Activated naive CD8-positive, alpha-beta T cell treated with anti-CD3 and anti-CD28 coated beads, Interleukin-2, amount 50 U/mL, for 24 hours (primary cell): ENCODE results near the gene LGR6.

Experiments
- ATAC-seq: fragments of 150-1000 bp; cut with Tn5 transposase; one replicate; pipeline ENCODE4 v1.10.0; 2021
- DNase-seq: peaks from one replicate; pipeline ENCODE4 v3.0.0; 2021
- H3K27ac Mint-ChIP-seq: one replicate; pipeline ENCODE4 v1.8.0; 2021; ENCODE audit warnings: mild to moderate bottlenecking, mixed read lengths
- H3K27me3 Mint-ChIP-seq: one replicate; pipeline ENCODE4 v1.8.0; 2021; ENCODE audit warnings: mixed read lengths
- H3K36me3 Mint-ChIP-seq: one replicate; pipeline ENCODE4 v1.8.0; 2021; ENCODE audit warnings: low read depth, mixed read lengths
- H3K4me1 Mint-ChIP-seq: one replicate; pipeline ENCODE4 v1.8.0; 2021; ENCODE audit warnings: mixed read lengths
- H3K4me3 Mint-ChIP-seq: one replicate; pipeline ENCODE4 v1.8.0; 2021; ENCODE audit warnings: mild to moderate bottlenecking, moderate library complexity, mixed read lengths
- H3K9me3 Mint-ChIP-seq: one replicate; pipeline ENCODE4 v1.8.0; 2021; ENCODE audit warnings: mixed read lengths

The LGR6 gene

DNA sequence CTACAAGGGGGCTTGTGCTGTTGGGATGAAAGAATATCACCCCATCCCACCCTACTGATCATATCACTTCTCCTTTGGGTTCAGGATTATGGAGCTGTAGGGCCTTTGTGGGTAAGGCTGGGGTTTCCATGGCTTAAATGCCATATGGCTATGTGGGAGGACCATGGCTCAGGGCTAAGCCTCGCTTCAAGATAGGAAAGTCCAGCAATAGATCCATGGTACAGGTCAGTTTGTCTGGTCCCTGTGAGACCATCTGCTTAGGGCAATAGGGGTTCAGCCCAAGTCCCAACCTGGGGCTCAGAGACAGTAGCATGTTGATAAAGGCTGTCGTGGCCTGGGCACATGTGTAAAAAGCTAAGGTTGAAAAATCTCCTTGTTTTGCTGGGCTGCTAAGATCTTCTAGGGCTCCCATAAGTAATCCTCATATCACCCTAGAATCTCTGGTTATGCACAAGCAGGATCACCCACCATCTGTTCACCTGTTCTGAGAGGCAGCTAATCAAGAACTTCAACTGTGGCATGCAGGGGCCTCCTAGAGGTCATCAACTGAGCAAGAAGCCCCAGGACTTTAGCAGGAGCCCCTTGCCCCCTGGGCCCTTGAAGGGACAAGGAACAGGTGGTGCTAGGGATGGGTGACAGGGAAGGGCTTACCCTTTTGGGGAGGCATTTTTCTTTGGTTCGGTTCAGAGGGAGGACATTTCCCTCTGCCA, 81.6 kb downstream of the LGR6 start:
- H3K27me3 Mint-ChIP-seq: peaks cover 4% of the 10 kb centered on the region
- no peak for DNase-seq
- H3K9me3 Mint-ChIP-seq: no peaks in the 10 kb centered on the region
- H3K4me1 Mint-ChIP-seq: no peaks in the 10 kb centered on the region
- ATAC-seq: no peak
- no peak overlapping the region for H3K4me3 Mint-ChIP-seq
- no peaks in the 10 kb centered on the region for H3K36me3 Mint-ChIP-seq
- H3K27ac Mint-ChIP-seq: no peak overlapping the region

- Mint-ChIP-seq H3K27me3 (peaks cover 4% of the 10 kb centered on the region), H3K4me1 (no peaks in the 10 kb centered on the region), H3K4me3 (no peak overlapping the region), H3K9me3 (no peaks in the 10 kb centered on the region), H3K36me3 (no peaks in the 10 kb centered on the region), H3K27ac (no peak overlapping the region)
- DNase-seq (no peak), ATAC-seq (no peak)
Observed at GRCh38 chr1:202276081-202276715, 82.6 kb downstream of the LGR6 start.

- Mint-ChIP-seq H3K36me3 (no peaks in the 10 kb centered on the region), H3K27me3 (peaks cover 4% of the 10 kb centered on the region), H3K4me3 (no peak overlapping the region), H3K4me1 (no peaks in the 10 kb centered on the region), H3K27ac (no peak overlapping the region), H3K9me3 (no peaks in the 10 kb centered on the region)
- ATAC-seq (no peak), DNase-seq (no peak)
Observed at GRCh38 chr1:202276920-202277319, 83.3 kb downstream of the LGR6 start.

- Mint-ChIP-seq H3K9me3 (no peaks in the 10 kb centered on the region), H3K4me1 (peaks cover 11% of the 10 kb centered on the region), H3K4me3 (no peak overlapping the region), H3K27me3 (peaks cover 4% of the 10 kb centered on the region), H3K27ac (no peak overlapping the region), H3K36me3 (no peaks in the 10 kb centered on the region)
- no peak for ATAC-seq
- no peak for DNase-seq
Observed at GRCh38 chr1:202278751-202279150, 85.2 kb downstream of the LGR6 start.

DNA sequence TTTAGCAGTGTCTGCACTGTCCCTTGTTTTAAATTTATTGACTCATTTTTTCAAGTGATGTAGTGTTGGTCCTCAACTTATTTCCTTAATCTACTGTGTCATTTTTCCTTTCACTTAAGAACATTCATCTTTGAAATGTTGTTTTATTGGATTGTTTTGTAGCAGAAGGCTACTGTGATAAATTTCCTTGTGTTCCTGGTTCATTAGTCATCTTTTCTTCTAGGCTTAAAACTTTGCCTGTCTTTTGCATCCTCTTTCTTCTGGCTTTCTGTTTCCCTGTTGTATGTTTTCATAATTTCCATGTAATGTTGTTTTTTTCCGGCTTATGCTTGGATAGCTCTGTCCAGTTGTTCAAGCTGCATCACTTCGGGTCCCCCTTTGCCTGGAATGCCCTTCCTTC, 86.2 kb downstream of the LGR6 start:
- Mint-ChIP-seq H3K36me3 (no peaks in the 10 kb centered on the region), H3K27ac (no peak overlapping the region), H3K9me3 (no peaks in the 10 kb centered on the region), H3K27me3 (peaks cover 3% of the 10 kb centered on the region), H3K4me1 (peaks cover 14% of the 10 kb centered on the region), H3K4me3 (no peak overlapping the region)
- ATAC-seq (no peak), DNase-seq (no peak)

DNA sequence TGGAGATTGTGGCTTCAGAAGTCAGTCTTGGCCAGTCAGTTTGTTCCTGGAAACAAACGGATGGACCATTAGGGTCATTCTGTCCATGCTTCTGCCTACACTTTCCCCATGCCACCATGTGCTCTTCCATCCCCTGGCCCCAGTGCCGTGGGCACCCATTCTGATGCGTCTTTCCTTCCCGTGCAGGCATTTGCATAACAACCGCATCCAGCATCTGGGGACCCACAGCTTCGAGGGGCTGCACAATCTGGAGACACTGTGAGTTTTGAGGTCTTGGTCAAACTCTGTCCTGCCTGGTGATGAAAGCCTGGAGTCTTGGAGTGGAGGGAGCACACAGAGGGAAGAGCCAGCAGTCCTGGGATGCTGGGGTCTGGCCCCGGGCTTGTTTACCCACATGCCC, 87.0 kb downstream of the LGR6 start:
- ATAC-seq (no peak), DNase-seq (no peak)
- Mint-ChIP-seq H3K36me3 (no peaks in the 10 kb centered on the region), H3K4me3 (no peak overlapping the region), H3K9me3 (no peaks in the 10 kb centered on the region), H3K27ac (no peak overlapping the region), H3K27me3 (peaks cover 3% of the 10 kb centered on the region), H3K4me1 (peaks cover 14% of the 10 kb centered on the region)

DNA sequence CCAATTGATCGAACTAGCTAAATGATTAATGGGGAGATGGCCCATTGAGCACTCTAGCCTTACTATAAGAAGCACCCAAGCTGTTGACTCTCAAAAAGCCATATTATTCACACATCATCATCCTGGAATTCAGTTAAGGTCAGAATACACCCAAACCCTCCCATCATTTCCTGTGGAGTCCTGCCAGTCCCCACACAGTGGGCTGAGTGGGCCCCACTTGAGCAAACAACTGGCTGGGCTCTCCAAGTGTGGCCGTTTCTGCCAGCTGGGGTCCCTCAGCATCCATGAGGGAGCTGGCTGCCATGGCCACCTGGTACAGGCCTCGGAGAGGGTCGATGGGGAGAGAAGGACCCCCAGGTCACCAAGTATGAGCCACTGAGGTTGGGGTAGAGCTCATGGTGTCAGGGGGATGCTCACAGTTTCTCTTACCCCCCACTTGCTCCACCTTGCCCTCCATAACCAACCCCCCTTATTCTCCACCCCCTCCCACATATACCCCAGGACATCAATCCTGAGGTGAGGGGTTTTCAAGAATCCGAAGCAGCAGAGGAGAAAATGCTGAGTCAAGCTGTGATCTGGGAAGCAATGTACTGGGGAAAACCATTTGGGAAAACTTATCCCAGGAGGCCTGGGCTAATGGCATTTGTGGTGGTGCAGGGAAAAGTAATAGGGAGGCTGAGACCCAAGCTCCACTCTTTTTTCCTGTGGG, 87.9 kb downstream of the LGR6 start:
- Mint-ChIP-seq H3K27me3 (peaks cover 3% of the 10 kb centered on the region), H3K36me3 (no peaks in the 10 kb centered on the region), H3K4me3 (no peak overlapping the region), H3K27ac (no peak overlapping the region), H3K9me3 (no peaks in the 10 kb centered on the region), H3K4me1 (peaks cover 14% of the 10 kb centered on the region)
- DNase-seq (no peak), ATAC-seq (no peak)

GRCh38 chr1:202282025-202282371, 88.4 kb downstream of the LGR6 start:
- no peak for DNase-seq
- no peak for ATAC-seq
- Mint-ChIP-seq H3K27me3 (peaks cover 3% of the 10 kb centered on the region), H3K4me1 (peaks cover 14% of the 10 kb centered on the region), H3K9me3 (no peaks in the 10 kb centered on the region), H3K27ac (no peak overlapping the region), H3K36me3 (no peaks in the 10 kb centered on the region), H3K4me3 (no peak overlapping the region)

DNA sequence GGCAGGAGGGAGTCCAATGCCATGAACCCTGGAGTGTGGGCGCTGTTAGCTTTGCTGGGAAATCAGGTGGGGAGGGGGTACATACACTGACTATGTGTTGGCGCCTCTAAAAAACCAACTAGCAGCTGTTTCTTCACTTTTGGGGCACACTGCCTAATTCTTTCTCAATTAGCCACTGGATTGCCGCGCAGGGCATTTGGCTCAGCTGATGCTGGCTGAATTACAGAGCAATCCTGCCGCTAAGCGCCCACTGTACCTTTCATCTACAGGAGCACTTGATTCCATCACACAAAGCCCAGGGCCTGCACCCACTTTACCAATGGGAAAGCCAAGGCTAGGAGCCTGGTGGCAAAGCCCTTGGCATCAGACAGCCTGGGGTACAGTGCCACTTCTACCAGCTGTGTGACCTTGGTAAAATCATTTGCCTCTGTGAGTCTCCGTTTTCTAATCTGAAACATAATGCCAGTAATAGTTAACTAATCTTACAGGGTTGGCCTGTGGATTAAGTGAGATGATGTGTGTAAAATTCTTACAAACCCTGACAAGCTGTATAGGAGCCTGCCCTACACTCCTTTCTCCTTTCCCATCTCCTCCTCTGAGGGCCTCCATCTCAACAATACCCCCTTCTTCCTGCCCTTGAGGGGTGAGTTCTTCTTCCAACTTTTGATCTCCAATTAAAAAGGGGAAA, 89.1 kb downstream of the LGR6 start:
- Mint-ChIP-seq H3K9me3 (no peaks in the 10 kb centered on the region), H3K4me3 (no peak overlapping the region), H3K27ac (no peak overlapping the region), H3K36me3 (no peaks in the 10 kb centered on the region), H3K27me3 (peaks cover 3% of the 10 kb centered on the region), H3K4me1 (peaks cover 14% of the 10 kb centered on the region)
- no peak for ATAC-seq
- DNase-seq: no peak

- H3K4me3 Mint-ChIP-seq: no peak overlapping the region
- H3K9me3 Mint-ChIP-seq: no peaks in the 10 kb centered on the region
- H3K4me1 Mint-ChIP-seq: peaks cover 14% of the 10 kb centered on the region
- H3K36me3 Mint-ChIP-seq: no peaks in the 10 kb centered on the region
- peaks cover 3% of the 10 kb centered on the region for H3K27me3 Mint-ChIP-seq
- ATAC-seq (no peak), DNase-seq (peak; percentile 19)
- H3K27ac Mint-ChIP-seq: no peak overlapping the region
Observed at GRCh38 chr1:202283379-202283844, 89.8 kb downstream of the LGR6 start.

DNA sequence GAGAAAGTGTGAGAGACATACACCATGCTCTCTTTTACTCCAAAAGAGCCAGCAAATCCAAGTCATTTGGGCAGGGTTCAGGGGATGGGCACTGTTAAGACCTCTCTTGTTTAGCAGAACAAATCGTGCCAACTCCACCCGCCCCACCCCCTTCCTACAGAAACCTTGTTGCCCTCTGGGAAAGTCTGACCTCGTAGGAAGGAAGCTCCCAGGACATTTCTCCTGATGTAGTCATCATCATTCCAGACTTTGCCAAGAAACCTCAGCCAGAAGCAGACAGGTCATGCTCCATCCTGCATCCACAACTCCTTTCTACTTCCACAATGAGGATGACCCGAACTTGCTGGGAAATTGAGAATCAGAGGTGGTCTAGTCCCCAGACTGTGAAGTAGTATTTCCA, 90.4 kb downstream of the LGR6 start:
- Mint-ChIP-seq H3K27ac (no peak overlapping the region), H3K4me3 (no peak overlapping the region), H3K36me3 (no peaks in the 10 kb centered on the region), H3K27me3 (peaks cover 3% of the 10 kb centered on the region), H3K9me3 (no peaks in the 10 kb centered on the region), H3K4me1 (peaks cover 14% of the 10 kb centered on the region)
- ATAC-seq (no peak), DNase-seq (no peak)

DNA sequence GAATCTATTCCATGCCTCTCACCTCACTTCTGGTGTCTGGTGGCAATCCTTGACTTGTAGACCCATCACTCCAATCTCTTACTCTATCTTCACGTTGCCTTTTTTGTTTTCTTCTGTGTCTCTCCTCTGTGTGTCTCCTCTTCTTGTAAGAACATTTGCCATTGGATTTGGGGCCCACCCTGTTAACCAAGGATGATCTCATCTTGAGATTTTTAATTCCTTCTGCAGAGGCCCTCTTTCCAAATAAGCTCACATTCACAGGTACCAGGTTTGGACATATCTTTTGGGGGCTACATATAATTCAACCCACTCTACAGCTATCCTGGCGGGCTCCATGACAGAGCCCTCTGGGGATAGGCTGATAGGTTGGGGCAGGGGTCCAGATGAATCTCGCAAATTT, 92.3 kb downstream of the LGR6 start:
- H3K4me1 Mint-ChIP-seq: peaks cover 14% of the 10 kb centered on the region
- no peak for ATAC-seq
- no peak overlapping the region for H3K4me3 Mint-ChIP-seq
- H3K27ac Mint-ChIP-seq: no peak overlapping the region
- no peak for DNase-seq
- no peaks in the 10 kb centered on the region for H3K36me3 Mint-ChIP-seq
- H3K9me3 Mint-ChIP-seq: no peaks in the 10 kb centered on the region
- H3K27me3 Mint-ChIP-seq: peaks cover 3% of the 10 kb centered on the region

- ATAC-seq (no peak), DNase-seq (no peak)
- Mint-ChIP-seq H3K27me3 (peaks cover 3% of the 10 kb centered on the region), H3K27ac (no peak overlapping the region), H3K36me3 (no peaks in the 10 kb centered on the region), H3K4me1 (peaks cover 14% of the 10 kb centered on the region), H3K4me3 (no peak overlapping the region), H3K9me3 (no peaks in the 10 kb centered on the region)
Observed at GRCh38 chr1:202286622-202287097, 93.1 kb downstream of the LGR6 start.

DNA sequence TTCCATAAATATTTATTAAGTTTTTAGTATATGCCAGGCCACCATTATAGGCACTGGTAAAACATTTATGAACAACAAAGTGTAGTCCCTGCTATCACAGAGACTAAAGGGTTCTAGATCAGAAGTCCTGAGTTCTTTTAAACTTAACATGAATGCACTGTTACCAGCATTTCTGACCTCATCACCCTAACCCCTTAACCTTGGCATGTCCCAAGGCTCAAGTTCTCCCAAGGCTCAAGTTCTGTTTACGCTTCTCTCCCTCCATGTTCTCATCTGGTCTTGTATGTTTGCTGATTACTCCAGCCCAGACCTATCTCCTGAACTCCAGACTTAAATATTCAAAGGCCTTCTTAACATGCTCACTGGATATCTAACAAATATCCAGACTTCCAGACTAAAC, 93.6 kb downstream of the LGR6 start:
- DNase-seq (no peak), ATAC-seq (no peak)
- no peak overlapping the region for H3K4me3 Mint-ChIP-seq
- H3K9me3 Mint-ChIP-seq: no peaks in the 10 kb centered on the region
- peaks cover 14% of the 10 kb centered on the region for H3K4me1 Mint-ChIP-seq
- no peak overlapping the region for H3K27ac Mint-ChIP-seq
- peaks cover 2% of the 10 kb centered on the region for H3K27me3 Mint-ChIP-seq
- H3K36me3 Mint-ChIP-seq: no peaks in the 10 kb centered on the region
